Kidney (tissue), 14 donors: Measurements from ENCODE around the gene UGGT2. TPM values are rescaled to one million over a fixed set of nuclear protein-coding genes. Genes with fewer than 3 reads are reported as not detected.

Experiments used
- DNase-seq, 5 donors: peaks; one replicate each; pipeline ENCODE4 v3.0.0-alpha.2; 2013 to 2020
- FAIRE-seq: peaks from 2 replicates; lab custom pipeline; 2012; peaks lifted over from hg19 to GRCh38; lab: Jason Lieb, UNC
- H3K27ac ChIP-seq, 2 donors: one replicate each; pipeline ENCODE4 v1.7.0; 2013; ENCODE audit warnings: low read depth in 2 of 2, low read length in 2 of 2, inconsistent platforms in 1 of 2
- H3K27me3 ChIP-seq: one replicate; pipeline ENCODE4 v1.7.1; 2013; ENCODE audit warnings: low read length, inconsistent platforms; ENCODE audit not compliant: control insufficient read depth, insufficient read depth
- H3K36me3 ChIP-seq, 3 donors: one replicate each; pipeline versions ENCODE4 v1.7.0 to v1.7.1; 2013; ENCODE audit warnings: low read length in 3 of 3, control low read depth in 1 of 3, inconsistent platforms in 1 of 3; ENCODE audit not compliant: insufficient read depth in 3 of 3, control insufficient read depth in 2 of 3
- H3K4me1 ChIP-seq, 3 donors: one replicate each; pipeline versions ENCODE4 v1.7.0 to v1.7.1; 2013; ENCODE audit warnings: low read length in 3 of 3, inconsistent platforms in 1 of 3, low read depth in 1 of 3; ENCODE audit not compliant: control insufficient read depth in 2 of 3, insufficient read depth in 2 of 3
- H3K4me3 ChIP-seq, 3 donors: one replicate each; pipeline versions ENCODE4 v1.7.0 to v1.8.1; 2013; ENCODE audit warnings: low read length in 3 of 3, control low read depth in 1 of 3, inconsistent platforms in 1 of 3
- H3K9ac ChIP-seq, 3 donors: one replicate each; pipeline versions ENCODE4 v1.7.0 to v1.7.1; 2013; ENCODE audit warnings: low read length in 3 of 3, control low read depth in 1 of 3, inconsistent platforms in 1 of 3
- H3K9me3 ChIP-seq, 3 donors: one replicate each; pipeline versions ENCODE4 v1.7.0 to v1.7.1; 2013; ENCODE audit warnings: low read length in 3 of 3, control low read depth in 1 of 3, inconsistent platforms in 1 of 3; ENCODE audit not compliant: control insufficient read depth in 2 of 3, insufficient read depth in 1 of 3
- CTCF ChIP-seq: IDR thresholded peaks from 3 replicates; pipeline ENCODE4 v1.5.1; 2012; ENCODE audit warnings: mild to moderate bottlenecking, moderate library complexity, borderline replicate concordance; ENCODE audit not compliant: insufficient read depth; ENCODE audit errors: extremely low read depth
- intact Hi-C: fragments of 100-400 bp; cut with DNase I; formaldehyde crosslinking; loops from one replicate; pipeline ENCODE4 v1.11.1; 2022
- polyA plus RNA-seq: library from polyadenylated mRNA; stranded (reverse); fragments of 350-450 nt; fragmentation: Illumina TruSeq; extraction: RNeasy Lipid Tissue Mini Kit (QIAGEN cat#74804); gene quantifications from one replicate; pipeline ENCODE4 v1.2.3, GENCODE V29; 2014; ENCODE audit warnings: low read depth, low replicate concordance; ENCODE audit not compliant: insufficient read depth
- total RNA-seq: library from RNA; stranded (reverse); fragmentation: NEBNext Ultra II Directional; extraction: Animal tissue kit (Norgen Biotek cat#: 25700); gene quantifications from one replicate; pipeline ENCODE4 v1.2.1, GENCODE V29; 2021
- donor health status: control.
- donor health status: control.
- donor health status: control.
- donor health status: control.
- donor health status: control.
- donor health status: DM: yes; HTN: yes; CAD: no.
- donor health status: Normal renal cell carcinoma (clear cell type).

Gene UGGT2
- total and polyA plus RNA-seq, 2 donors from 2014 or later = 10.0 to 31.9 TPM

- DNase-seq (no peak), FAIRE-seq (no peak)
- no peaks in the 10 kb centered on the region for H3K27me3 ChIP-seq
- no peaks in the 10 kb centered on the region for H3K4me1 ChIP-seq
- H3K9ac ChIP-seq = no peak overlapping the region
- H3K36me3 ChIP-seq = no peaks in the 10 kb centered on the region
- intact Hi-C loops = no loop called here
- H3K9me3 ChIP-seq = peaks cover 0 to 9% (median 2%) of the 10 kb centered on the region in 3 donors
- H3K4me3 ChIP-seq = no peak overlapping the region
- no peak for TF ChIP-seq CTCF
- H3K27ac ChIP-seq = no peak overlapping the region
These were observed 41.8 kb downstream of the UGGT2 start for GRCh38 chr13:96011291-96011872.

DNA sequence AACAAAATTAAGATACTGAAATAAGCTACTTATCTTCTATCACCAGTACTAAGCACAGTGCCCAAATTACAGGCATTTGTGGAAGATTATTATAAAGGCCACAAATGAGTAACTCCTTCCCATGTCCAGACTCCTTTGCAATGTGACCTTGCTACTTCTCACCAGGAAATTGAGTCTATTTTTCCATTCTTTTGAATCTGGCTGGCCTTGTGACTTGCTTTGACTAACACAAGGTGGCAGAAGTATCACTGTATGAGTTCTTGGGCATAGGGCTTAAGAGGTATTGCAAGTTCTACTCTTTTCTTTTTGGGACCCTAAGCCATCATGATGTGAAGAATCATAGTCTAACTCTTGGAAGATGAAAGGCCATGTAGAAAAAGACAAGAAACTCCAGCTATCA lies 49.9 kb downstream of the UGGT2 start:
- no peaks in the 10 kb centered on the region for H3K27me3 ChIP-seq
- no peaks in the 10 kb centered on the region for H3K36me3 ChIP-seq
- intact Hi-C loops = no loop called here
- no peaks in the 10 kb centered on the region for H3K4me1 ChIP-seq
- peaks cover 0 to 7% (median 2%) of the 10 kb centered on the region in 3 donors for H3K9me3 ChIP-seq
- no peak overlapping the region for H3K9ac ChIP-seq
- DNase-seq = no peak
- H3K27ac ChIP-seq = no peak overlapping the region
- no peak for FAIRE-seq
- no peak overlapping the region for H3K4me3 ChIP-seq
- TF ChIP-seq CTCF = no peak

DNA sequence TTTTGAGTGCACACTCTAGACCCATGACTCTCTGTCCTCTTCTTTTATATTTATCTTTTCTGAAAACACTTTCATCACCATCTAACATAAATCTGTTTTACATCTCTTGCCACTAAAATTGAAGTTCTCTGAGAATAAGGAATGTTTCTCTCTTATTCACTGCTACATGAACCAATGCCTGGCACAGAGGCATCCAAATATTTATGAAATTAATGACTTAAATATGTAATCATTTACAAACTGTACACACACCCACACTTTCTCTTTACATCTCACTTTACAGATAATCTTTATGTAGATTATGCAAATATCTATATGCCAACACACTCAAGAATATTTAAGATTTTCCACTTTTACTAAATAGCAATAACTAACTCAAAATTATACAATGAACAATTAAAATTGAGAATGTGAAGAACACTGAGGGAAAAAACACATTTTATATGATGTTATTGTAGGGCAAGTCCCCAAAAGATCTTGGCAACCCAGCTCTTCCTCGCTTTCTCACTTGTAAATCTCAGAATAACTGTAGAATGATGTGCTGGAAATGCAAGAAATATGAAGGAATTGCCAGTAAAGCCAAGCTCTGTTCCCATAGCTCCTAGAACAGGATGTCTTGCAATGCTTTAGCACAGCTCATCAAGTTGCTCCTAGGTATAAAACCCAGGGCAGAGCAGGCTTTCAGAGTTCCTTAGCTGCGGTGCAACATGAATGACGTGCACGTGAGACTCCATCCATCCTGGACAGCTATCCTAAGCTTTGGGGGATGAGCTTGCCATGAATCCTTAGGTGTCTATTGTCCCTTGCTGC lies 50.7 kb downstream of the UGGT2 start:
- H3K9ac ChIP-seq = no peak overlapping the region
- no peaks in the 10 kb centered on the region for H3K4me1 ChIP-seq
- FAIRE-seq = no peak
- no peak overlapping the region for H3K4me3 ChIP-seq
- intact Hi-C loops = no loop called here
- no peak for TF ChIP-seq CTCF
- DNase-seq = no peak
- H3K27ac ChIP-seq = no peak overlapping the region
- H3K36me3 ChIP-seq = no peaks in the 10 kb centered on the region
- H3K9me3 ChIP-seq = peaks cover 0 to 2% (median 0%) of the 10 kb centered on the region in 3 donors
- H3K27me3 ChIP-seq = no peaks in the 10 kb centered on the region
